ENCODE measurements around the gene ZFP36L1. TPM values are rescaled to one million over a fixed set of nuclear protein-coding genes. Genes with fewer than 3 reads are reported as not detected.
A peak's percentile ranks its signal among the peaks of the same experiment; 100 is the strongest.

The ZFP36L1 gene
- total and polyA plus RNA-seq, 2 of the 13 experiments (the other 11 are each of a cell fraction or from before 2014, with no cell fraction given): 7.4 to 10.2 TPM

- 0 out of 2 replicates have a peak, but pooled peaks have one; percentile 31 for TF ChIP-seq ZBTB3 (CRISPR knock-in tag; IDR thresholded peaks at IDR 0.05; ENCODE audit: borderline replicate concordance, low read depth)
- TF ChIP-seq RARA (CRISPR knock-in tag; IDR thresholded peaks at IDR 0.05): peak; percentile 59; the same call in 1 of the 2 replicates
- no peak for TF ChIP-seq BCLAF1 (IDR thresholded peaks at IDR 0.05)
- TF ChIP-seq FOXK2 (IDR thresholded peaks at IDR 0.05): no peak
- TF ChIP-seq FOXA3 (CRISPR knock-in tag; IDR thresholded peaks at IDR 0.05): peak; percentile 21; the same call in 1 of the 2 replicates
- 0 out of 2 replicates have a peak, but pooled peaks have one; percentile 52 for TF ChIP-seq PAXIP1 (CRISPR knock-in tag; conservative IDR thresholded peaks at IDR 0.05)
- TF ChIP-seq ZBTB26 (CRISPR knock-in tag; IDR thresholded peaks at IDR 0.05; ENCODE audit: borderline replicate concordance): peak; percentile 78; the same call in 1 of the 2 replicates
- peak; percentile 53; the same call in 1 of the 2 replicates for TF ChIP-seq HOMEZ (CRISPR knock-in tag; IDR thresholded peaks at IDR 0.05; ENCODE audit: low read depth)
- no peak for TF ChIP-seq ZFP36L2 (CRISPR knock-in tag; IDR thresholded peaks at IDR 0.05)
- peak; percentile 6; the same call in 1 of the 2 replicates for TF ChIP-seq PHF21A (CRISPR knock-in tag; IDR thresholded peaks at IDR 0.05)
- no peak for TF ChIP-seq ZNF253 (CRISPR knock-in tag; IDR thresholded peaks at IDR 0.05; ENCODE audit: borderline replicate concordance)
- no peak for TF ChIP-seq ZNF430 (CRISPR knock-in tag; IDR thresholded peaks at IDR 0.05)
- TF ChIP-seq SAP130 (CRISPR knock-in tag; IDR thresholded peaks at IDR 0.05; ENCODE audit: low read depth): peak; percentile 85
- TF ChIP-seq ZSCAN30 (CRISPR knock-in tag; IDR thresholded peaks at IDR 0.05): no peak
- no peak for TF ChIP-seq MLLT10 (CRISPR knock-in tag; IDR thresholded peaks at IDR 0.05)
- no peak for TF ChIP-seq ZNF256 (CRISPR knock-in tag; conservative IDR thresholded peaks at IDR 0.05)
- TF ChIP-seq GATAD2A (CRISPR knock-in tag; IDR thresholded peaks at IDR 0.05): peak; percentile 73; the same call in 1 of the 2 replicates
- peak; percentile 63 for TF ChIP-seq BCL6 (CRISPR knock-in tag; IDR thresholded peaks at IDR 0.05)
- TF ChIP-seq RBFOX2 (IDR thresholded peaks at IDR 0.05; ENCODE audit: low read depth, low read length): no peak; the same call in 1 of the 2 replicates
- 0 out of 2 replicates have a peak, but pooled peaks have one; percentile 64 for TF ChIP-seq FOXC1 (CRISPR knock-in tag; IDR thresholded peaks at IDR 0.05; ENCODE audit: borderline replicate concordance)
- TF ChIP-seq SMARCE1 (IDR thresholded peaks at IDR 0.05; ENCODE audit: borderline replicate concordance): no peak
Observed at GRCh38 chr14:68779761-68780323, 13.0 kb downstream of the ZFP36L1 start (continued).

All from HepG2 (cell line).